Measurements from ENCODE around the gene RABEPK. TPM values are rescaled to one million over a fixed set of nuclear protein-coding genes. Genes with fewer than 3 reads are reported as not detected.
A peak's percentile ranks its signal among the peaks of the same experiment; 100 is the strongest.
"Not testable (repeated sequence)": the region's sequence is repeated elsewhere in the genome, so short reads cannot be mapped to it uniquely, and the experiment has no call there.

The RABEPK gene
- total RNA-seq, 2 donors from 2014 or later: 19.3 to 19.7 TPM

DNA sequence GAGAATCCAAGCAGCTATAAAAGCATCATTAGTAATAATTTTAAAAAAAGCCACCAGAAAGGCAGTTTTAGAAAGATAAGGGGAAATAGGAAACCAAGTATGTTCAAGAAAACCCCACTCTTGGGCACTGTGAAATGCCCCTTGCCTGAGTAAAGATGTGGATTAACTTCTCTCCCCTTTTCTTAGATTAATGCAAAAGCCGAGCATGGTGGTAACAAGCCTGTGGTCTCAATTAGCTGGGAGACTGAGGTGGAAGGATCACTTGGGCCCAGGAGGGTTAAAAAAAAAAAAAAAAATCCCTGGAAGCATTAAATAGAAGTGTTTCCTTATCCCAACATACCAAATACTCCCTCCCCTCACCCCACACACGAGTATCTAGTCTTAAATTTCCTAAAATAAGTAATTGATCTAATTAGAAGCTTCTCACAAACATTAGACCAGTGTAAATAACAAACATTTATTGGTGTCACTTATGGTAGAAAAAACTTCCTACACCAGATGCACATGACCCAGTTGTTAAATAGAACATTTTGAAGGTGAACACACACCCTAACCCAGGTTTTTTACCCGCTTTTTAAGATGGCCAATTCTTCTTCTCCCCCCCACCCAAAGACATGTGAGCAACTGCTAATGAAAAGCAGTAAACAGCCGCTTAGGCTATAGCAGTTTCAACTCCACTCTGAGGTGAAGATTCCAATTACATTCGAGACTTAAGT, 35.6 kb downstream of the RABEPK start:
- Histone ChIP-seq H3K9me3 (ENCODE audit: control insufficient read depth, low read length) (no peaks in the 10 kb centered on the region), H3K9ac (ENCODE audit: extremely low read depth, low read length, poor library complexity, severe bottlenecking) (no peak overlapping the region), H3K4me3 (ENCODE audit: low read length) (peak overlapping the region; percentile 99), H3K27ac (ENCODE audit: low read depth, low read length) (no peak overlapping the region), H3K4me1 (ENCODE audit: control insufficient read depth, insufficient read depth, low read length) (no peaks in the 10 kb centered on the region), H3K36me3 (ENCODE audit: control insufficient read depth, insufficient read depth, low read length) (peaks cover 67% of the 10 kb centered on the region), H3K27me3 (ENCODE audit: control insufficient read depth, insufficient read depth, low read length, poor library complexity, severe bottlenecking) (no peaks in the 10 kb centered on the region)
- peaks cover 42% of the 10 kb centered on the region for H3K4me1 Mint-ChIP-seq
- H3K27ac Mint-ChIP-seq: peak overlapping the region; percentile 54
- no peak for DNase-seq
- TF ChIP-seq, protein P1, sequence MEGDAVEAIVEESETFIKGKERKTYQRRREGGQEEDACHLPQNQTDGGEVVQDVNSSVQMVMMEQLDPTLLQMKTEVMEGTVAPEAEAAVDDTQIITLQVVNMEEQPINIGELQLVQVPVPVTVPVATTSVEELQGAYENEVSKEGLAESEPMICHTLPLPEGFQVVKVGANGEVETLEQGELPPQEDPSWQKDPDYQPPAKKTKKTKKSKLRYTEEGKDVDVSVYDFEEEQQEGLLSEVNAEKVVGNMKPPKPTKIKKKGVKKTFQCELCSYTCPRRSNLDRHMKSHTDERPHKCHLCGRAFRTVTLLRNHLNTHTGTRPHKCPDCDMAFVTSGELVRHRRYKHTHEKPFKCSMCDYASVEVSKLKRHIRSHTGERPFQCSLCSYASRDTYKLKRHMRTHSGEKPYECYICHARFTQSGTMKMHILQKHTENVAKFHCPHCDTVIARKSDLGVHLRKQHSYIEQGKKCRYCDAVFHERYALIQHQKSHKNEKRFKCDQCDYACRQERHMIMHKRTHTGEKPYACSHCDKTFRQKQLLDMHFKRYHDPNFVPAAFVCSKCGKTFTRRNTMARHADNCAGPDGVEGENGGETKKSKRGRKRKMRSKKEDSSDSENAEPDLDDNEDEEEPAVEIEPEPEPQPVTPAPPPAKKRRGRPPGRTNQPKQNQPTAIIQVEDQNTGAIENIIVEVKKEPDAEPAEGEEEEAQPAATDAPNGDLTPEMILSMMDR (conservative IDR thresholded peaks at IDR 0.05): no peak
- H3K27me3 Mint-ChIP-seq (ENCODE audit: insufficient read depth): no peaks in the 10 kb centered on the region
- peak overlapping the region; percentile 95 for H3K4me3 Mint-ChIP-seq
- WGBS, 2 experiments (ENCODE audit: insufficient coverage in 1 of 2, insufficient read length in 1 of 2): 87 to 97% methylated on average over 3 to 4 of the region's 5 CpGs
- H3K9me3 Mint-ChIP-seq: no peaks in the 10 kb centered on the region
- peaks cover 72% of the 10 kb centered on the region for H3K36me3 Mint-ChIP-seq (ENCODE audit: low read depth)

DNA sequence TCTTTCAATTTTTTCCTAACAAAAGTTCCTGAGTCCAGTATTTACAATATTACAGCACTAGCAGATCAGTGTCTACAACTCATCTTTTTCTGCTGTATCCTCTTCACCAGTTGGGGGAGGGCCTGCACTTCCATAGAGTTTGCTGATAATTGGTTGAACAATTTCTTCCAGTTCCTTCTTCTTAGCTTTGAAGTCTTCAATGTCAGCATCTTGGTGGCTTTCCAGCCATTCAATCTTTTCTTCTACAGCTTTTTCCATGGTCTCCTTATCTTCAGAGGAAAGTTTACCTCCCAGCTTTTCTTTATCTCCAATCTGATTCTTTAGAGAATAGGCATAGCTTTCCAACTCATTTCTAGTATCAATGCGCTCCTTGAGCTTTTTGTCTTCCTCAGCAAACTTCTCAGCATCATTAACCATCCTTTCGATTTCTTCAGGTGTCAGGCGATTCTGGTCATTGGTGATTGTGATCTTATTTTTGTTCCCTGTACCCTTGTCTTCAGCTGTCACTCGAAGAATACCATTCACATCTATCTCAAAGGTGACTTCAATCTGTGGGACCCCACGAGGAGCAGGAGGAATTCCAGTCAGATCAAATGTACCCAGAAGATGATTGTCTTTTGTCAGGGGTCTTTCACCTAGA, 36.3 kb downstream of the RABEPK start:
- peak overlapping the region; percentile 54 for H3K27ac Mint-ChIP-seq
- not testable (repeated sequence) for H3K27me3 ChIP-seq (ENCODE audit: control insufficient read depth, insufficient read depth, low read length, poor library complexity, severe bottlenecking); H3K4me1 ChIP-seq (ENCODE audit: control insufficient read depth, insufficient read depth, low read length); H3K9me3 Mint-ChIP-seq; H3K9me3 ChIP-seq (ENCODE audit: control insufficient read depth, low read length); H3K27ac ChIP-seq (ENCODE audit: low read depth, low read length); DNase-seq; H3K27me3 Mint-ChIP-seq (ENCODE audit: insufficient read depth); H3K9ac ChIP-seq (ENCODE audit: extremely low read depth, low read length, poor library complexity, severe bottlenecking)
- H3K36me3 ChIP-seq (ENCODE audit: control insufficient read depth, insufficient read depth, low read length): peaks cover 67% of the 10 kb centered on the region
- peaks cover 42% of the 10 kb centered on the region for H3K4me1 Mint-ChIP-seq
- WGBS, 2 experiments (ENCODE audit: insufficient coverage in 1 of 2, insufficient read length in 1 of 2): 65% methylated on average over 4 of the region's 5 CpGs; no CpG with 5 or more reads in 1 of the 2 experiments
- peak overlapping the region; percentile 99 for H3K4me3 ChIP-seq (ENCODE audit: low read length)
- H3K4me3 Mint-ChIP-seq: peak overlapping the region; percentile 95
- H3K36me3 Mint-ChIP-seq (ENCODE audit: low read depth): peaks cover 73% of the 10 kb centered on the region

DNA sequence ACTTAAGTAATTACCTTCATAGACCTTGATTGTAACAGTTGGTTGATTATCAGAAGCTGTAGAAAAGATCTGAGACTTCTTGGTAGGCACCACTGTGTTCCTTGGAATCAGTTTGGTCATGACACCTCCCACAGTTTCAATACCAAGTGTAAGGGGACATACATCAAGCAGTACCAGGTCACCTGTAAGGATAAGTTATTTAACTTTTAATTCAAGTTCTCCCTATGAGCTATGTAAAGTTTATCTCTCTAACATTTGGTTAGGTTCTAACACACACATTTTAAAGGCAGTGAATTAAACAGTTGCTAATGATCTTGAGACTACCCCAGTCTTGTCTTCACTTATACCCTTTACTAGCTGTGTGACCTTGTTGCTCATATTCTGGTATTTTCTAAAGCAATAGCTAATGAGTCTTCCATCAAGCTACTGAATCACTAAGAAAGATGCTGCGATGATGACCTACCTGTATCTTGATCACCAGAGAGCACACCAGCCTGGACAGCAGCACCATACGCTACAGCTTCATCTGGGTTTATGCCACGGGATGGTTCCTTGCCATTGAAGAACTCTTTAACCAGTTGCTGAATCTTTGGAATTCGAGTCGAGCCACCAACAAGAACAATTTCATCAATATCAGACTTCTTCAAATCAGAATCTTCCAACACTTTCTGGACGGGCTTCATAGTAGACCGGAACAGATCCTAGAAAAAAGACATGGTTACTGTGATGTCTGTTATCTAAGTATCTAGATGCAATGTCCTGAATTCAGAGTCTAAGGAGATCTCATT, 38.0 kb downstream of the RABEPK start:
- Mint-ChIP-seq H3K4me3 (peak overlapping the region; percentile 95), H3K4me1 (peaks cover 48% of the 10 kb centered on the region), H3K27ac (peak overlapping the region; percentile 11), H3K27me3 (ENCODE audit: insufficient read depth) (no peaks in the 10 kb centered on the region), H3K36me3 (ENCODE audit: low read depth) (peaks cover 67% of the 10 kb centered on the region), H3K9me3 (no peaks in the 10 kb centered on the region)
- DNase-seq: no peak
- Histone ChIP-seq H3K9ac (ENCODE audit: extremely low read depth, low read length, poor library complexity, severe bottlenecking) (peak overlapping the region; percentile 99), H3K4me3 (ENCODE audit: low read length) (peak overlapping the region; percentile 99), H3K36me3 (ENCODE audit: control insufficient read depth, insufficient read depth, low read length) (peaks cover 67% of the 10 kb centered on the region), H3K27ac (ENCODE audit: low read depth, low read length) (no peak overlapping the region), H3K27me3 (ENCODE audit: control insufficient read depth, insufficient read depth, low read length, poor library complexity, severe bottlenecking) (no peaks in the 10 kb centered on the region), H3K4me1 (ENCODE audit: control insufficient read depth, insufficient read depth, low read length) (no peaks in the 10 kb centered on the region), H3K9me3 (ENCODE audit: control insufficient read depth, low read length) (no peaks in the 10 kb centered on the region)
- TF ChIP-seq, protein P1 (conservative IDR thresholded peaks at IDR 0.05): no peak
- WGBS, 2 experiments (ENCODE audit: insufficient coverage in 1 of 2, insufficient read length in 1 of 2): 93 to 96% methylated on average over 5 to 7 of the region's 7 CpGs

All from endodermal cell (in vitro differentiated cells).